GM10248 (cell line): Measurements from ENCODE around the gene CTIF.

Experiments
- CTCF ChIA-PET: fragments of 300-600 bp; sonication (Branson Sonifier 250); formaldehyde crosslinking; extraction: SDS; loops from one replicate; lab custom pipeline; 2021; ENCODE audit warnings: antibody characterized with exemption; lab: Yijun Ruan, JAX
- POLR2A ChIA-PET: fragments of 350-650 bp; sonication (Branson Sonifier 250); formaldehyde crosslinking; extraction: SDS; loops from one replicate; lab custom pipeline; 2020; ENCODE audit warnings: antibody characterized with exemption; lab: Yijun Ruan, JAX
- DNase-seq: peaks from one replicate; pipeline ENCODE4 v3.0.0; 2012; ENCODE audit errors: extremely low spot score
- TF ChIP-seq, protein P1 (sequence below): IDR thresholded peaks from 2 replicates; pipeline ENCODE4 v1.5.1; 2012; ENCODE audit warnings: mild to moderate bottlenecking, low read depth; ENCODE audit errors: extremely low read depth, missing control alignments, control extremely low read depth

The CTIF gene

DNA sequence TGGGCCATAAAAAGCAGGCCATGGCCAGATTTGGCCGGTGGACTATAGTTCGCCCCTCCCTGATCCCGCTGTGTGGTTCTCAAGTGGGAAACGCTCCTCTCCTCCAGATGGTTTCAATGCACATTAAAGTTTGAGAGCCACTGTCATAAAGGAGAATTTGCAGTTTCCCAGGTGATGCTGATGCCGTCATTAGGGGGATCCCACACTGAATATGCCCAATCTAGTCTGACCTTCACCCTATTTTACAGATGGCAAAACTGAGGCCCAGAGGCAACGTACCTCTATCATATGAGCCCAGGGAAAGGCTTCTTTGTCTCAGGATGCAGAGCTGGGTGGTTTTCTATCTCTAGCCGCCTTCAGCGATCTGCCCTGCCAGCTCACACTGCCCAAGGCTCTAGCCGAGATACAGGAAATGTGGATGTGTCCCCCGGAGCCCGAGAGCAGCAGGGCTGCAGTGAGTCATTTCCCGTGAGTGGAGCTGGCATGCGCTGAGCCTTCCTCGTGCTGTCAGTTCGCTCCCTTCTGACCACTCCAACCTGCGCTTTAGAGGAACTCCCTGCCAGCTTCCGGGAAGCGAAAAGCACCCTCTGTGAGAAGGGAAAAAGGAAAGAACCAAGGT is 295.7 kb downstream of the CTIF start:
- TF ChIP-seq, protein P1, sequence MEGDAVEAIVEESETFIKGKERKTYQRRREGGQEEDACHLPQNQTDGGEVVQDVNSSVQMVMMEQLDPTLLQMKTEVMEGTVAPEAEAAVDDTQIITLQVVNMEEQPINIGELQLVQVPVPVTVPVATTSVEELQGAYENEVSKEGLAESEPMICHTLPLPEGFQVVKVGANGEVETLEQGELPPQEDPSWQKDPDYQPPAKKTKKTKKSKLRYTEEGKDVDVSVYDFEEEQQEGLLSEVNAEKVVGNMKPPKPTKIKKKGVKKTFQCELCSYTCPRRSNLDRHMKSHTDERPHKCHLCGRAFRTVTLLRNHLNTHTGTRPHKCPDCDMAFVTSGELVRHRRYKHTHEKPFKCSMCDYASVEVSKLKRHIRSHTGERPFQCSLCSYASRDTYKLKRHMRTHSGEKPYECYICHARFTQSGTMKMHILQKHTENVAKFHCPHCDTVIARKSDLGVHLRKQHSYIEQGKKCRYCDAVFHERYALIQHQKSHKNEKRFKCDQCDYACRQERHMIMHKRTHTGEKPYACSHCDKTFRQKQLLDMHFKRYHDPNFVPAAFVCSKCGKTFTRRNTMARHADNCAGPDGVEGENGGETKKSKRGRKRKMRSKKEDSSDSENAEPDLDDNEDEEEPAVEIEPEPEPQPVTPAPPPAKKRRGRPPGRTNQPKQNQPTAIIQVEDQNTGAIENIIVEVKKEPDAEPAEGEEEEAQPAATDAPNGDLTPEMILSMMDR, result no peak
- peak; percentile 71 for DNase-seq
- CTCF ChIA-PET, result interaction anchor here (0.8 to 8.3 kb wide), 7 partner anchors 9 to 107 kb away, joined by 3 to 46 read pairs (median 3); no protein-coding TSS in a partner anchor
- POLR2A ChIA-PET, result interaction anchor here (1.2 to 1.4 kb wide), 2 partner anchors 20 to 33 kb away, joined by 3 to 4 read pairs; no protein-coding TSS in a partner anchor

DNA sequence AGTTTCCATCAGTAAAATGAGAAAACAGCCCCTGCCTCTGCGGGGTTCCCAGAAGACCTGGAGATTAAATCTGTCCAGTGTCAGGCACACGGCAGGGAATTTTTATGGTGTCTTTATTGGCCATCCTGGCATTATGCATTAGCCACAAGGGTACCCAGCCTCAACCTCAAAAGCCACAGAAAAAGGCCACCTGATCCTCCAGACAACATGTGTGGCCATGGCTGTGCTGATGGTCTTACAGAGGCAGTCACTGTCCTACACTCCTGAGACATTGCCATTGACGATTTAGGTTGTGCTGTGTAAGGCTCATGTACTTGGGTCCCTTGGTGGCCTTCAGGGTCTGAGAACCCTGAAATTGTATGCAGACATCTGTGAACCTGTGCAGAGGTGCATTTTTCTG is 296.3 kb downstream of the CTIF start:
- no peak for DNase-seq
- POLR2A ChIA-PET, result no interaction called here
- CTCF ChIA-PET, result interaction anchor here (0.8 to 8.3 kb wide), 6 partner anchors 8 to 106 kb away, joined by 3 to 46 read pairs (median 3); no protein-coding TSS in a partner anchor

DNA sequence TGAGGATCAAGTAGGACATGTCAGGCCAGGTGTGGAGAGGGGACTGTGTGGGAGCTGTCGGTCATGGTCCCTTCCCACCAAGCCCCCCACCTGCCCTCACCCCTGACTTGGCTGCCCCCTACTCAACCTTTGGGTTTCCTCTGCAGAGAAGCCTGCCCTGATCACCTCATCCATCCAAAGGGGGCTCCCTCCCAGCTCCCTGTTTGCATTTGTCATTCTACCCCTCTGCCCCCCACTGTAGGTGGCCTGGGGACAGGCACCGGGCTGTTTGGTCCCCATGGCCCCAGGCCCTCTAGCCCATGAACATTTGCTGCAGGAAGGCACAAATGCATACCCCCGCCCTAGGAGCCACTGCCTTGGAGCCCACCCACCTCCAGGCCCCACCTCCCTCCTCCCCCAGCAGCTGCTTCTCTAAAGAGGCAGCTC is 296.9 kb downstream of the CTIF start:
- POLR2A ChIA-PET, result no interaction called here
- CTCF ChIA-PET, result interaction anchor here (0.8 to 1.0 kb wide), 3 partner anchors 20 to 88 kb away, joined by 3 read pairs; no protein-coding TSS in a partner anchor
- DNase-seq, result no peak
- TF ChIP-seq, protein P1, result no peak

More for the DNA sequence above, 296.3 kb downstream of the CTIF start:
- TF ChIP-seq, protein P1, result no peak

DNA sequence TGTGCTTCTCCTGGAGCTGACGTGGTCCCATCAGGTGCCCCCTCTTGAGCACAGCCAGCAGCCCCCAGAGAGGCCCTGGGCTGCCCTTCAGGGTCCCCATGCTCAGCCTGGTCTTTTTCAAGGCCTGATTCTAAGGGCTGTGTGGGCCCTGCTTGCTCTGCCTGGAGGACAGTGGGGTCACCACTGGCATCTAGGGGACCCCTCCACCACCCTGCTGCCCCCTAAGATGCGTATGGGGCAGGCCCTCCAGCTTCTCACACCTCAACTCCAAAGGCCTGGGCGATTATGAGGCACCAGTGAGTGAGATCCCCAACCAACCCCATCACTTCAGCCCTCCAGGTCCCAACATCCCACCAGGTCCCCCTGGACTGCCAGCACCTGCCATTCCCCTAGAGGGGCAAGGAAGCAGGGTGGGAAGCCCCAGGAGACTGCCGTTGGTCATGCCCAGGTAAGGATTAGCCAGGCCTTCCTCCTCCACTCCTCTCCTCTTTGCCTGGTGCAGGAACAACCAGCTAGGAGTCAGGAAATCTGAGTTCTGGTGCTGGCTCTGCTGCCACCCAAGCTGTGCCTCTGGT is 297.5 kb downstream of the CTIF start:
- TF ChIP-seq, protein P1, result no peak
- ChIA-PET POLR2A (no interaction called here), CTCF (interaction anchor here (0.8 to 1.0 kb wide), 2 partner anchors 20 to 43 kb away, joined by 3 read pairs; no protein-coding TSS in a partner anchor)
- DNase-seq, result no peak

DNA sequence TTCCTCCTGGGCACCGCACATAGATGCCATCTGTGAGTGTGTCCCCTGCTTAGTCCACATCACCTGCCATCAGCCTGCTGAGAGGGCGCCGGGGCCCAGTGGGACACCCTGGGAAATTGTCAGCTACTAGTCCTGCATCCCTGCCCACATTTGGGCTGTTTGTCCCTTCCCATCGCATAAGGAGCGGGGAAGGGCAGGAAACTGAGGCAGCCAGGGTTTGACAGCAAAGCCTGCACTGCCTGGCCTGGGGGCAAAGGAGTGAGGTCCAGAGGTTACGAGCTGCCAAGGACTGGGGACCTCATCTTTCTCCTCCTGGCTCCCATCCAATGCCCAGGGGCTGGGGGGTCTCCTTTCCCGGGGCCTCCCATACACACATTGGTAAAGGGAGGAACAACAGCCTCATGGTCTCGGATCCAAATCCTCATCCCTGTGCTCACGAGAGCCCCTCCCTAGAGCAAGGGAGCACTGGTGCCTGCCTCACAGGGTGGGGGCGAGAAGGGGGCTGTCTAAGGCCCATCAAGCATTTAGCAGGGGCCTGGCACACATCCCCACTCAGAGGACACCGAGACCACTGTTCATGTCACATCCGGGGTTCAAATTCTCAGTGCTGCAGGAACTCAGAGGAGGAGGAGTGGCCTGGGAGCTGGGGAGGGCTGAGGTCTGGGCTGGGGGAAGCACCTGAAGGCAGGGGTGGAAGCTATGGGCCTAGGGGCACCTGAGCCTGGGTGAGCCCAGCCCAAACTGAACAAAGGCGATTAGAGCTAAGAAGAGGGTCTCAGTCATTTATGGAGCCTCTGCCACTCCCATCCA is 298.2 kb downstream of the CTIF start:
- POLR2A ChIA-PET, result no interaction called here
- TF ChIP-seq, protein P1, result no peak

DNA sequence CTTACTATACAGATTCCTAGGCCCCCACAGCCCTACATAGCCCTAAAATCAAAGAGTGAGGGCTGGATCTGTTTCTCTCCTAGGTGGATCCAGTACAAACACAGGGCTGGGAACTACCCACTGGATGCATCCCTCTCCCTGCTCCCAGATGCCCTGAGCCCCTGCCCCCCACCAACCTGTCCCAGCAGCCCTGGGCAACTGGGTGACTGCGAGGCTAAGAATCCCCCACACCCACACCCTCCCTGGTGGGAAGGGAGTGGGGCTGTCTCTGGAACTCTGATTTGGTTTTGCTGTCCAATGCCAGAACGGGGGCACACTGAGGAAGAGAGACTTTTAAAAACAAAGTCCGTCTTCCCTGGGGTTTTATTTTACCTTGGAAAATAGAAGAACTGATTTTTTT is 298.8 kb downstream of the CTIF start:
- TF ChIP-seq, protein P1, result no peak
- CTCF ChIA-PET, result interaction anchor here (1.3 to 1.4 kb wide), 2 partner anchors 9 to 17 kb away, joined by 3 read pairs; no protein-coding TSS in a partner anchor
- DNase-seq, result no peak
- POLR2A ChIA-PET, result no interaction called here

More for the DNA sequence above, 298.2 kb downstream of the CTIF start:
- DNase-seq, result no peak
- CTCF ChIA-PET, result interaction anchor here (0.8 to 1.4 kb wide), 3 partner anchors 8 to 19 kb away, joined by 3 read pairs; no protein-coding TSS in a partner anchor
